Stimulated activated CD4-positive, alpha-beta T cell treated with anti-CD3 and anti-CD28 coated beads, Interleukin-1b, Interleukin-23, amount 100 ng/mL, for 1 hour (primary cell): ENCODE data around the gene CHAD.
"Not testable (repeated sequence)": the region's sequence is repeated elsewhere in the genome, so short reads cannot be mapped to it uniquely, and the experiment has no call there.

Source experiments
- DNase-seq, 2 donors: peaks; one replicate each; pipeline ENCODE4 v3.0.0-alpha.2; 2020; ENCODE audit warnings: low read depth in 2 of 2

The CHAD gene

DNA sequence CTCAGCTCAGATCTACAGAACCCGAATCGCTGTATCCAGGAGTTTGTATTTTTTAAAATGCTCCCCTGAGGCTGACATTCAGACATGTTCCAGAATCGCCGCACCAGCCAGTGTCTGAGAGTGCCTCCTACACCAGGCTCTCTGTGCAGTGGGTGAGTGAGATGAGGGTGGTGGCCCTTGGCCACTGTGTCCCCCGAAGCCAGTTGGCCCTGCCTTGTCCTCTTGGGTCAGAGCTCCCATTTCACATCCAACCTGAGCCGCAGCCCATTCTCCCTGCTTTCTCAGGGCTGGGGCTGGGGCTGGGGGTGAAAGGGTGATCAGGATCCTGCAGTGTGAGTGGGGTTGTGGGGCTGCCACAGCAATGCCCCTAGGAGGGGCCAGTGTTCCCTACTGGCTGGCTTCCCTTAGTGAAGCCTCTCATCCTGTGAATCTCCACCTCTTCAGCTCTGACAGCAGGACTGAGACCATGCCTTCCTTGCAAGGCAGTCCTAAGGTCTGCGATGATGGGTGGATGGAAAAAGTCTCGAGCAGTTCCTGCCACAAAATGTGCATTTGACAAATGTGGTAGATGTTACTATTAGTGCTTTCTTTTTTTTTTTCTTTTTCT is 26.6 kb upstream of the CHAD start:
- DNase-seq = no peak

DNA sequence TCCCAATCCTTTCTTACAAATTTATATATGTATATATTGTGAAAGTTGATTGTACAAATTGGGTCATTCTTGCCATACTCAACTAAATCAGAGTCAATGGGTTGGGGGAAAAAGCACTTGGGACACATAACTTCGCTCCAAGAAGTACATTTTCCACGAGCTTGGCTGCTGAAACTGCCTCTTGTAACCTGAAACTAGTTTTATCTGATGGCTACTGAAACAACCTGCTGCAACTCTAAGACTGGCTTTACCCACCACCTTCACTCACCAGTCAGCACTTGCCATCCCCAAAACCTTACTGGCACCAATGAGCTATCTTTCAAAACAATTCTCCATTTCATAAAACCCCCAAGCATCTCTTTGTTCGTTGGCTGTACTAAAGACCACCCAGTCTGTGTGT is 25.1 kb upstream of the CHAD start:
- DNase-seq = no peak

DNA sequence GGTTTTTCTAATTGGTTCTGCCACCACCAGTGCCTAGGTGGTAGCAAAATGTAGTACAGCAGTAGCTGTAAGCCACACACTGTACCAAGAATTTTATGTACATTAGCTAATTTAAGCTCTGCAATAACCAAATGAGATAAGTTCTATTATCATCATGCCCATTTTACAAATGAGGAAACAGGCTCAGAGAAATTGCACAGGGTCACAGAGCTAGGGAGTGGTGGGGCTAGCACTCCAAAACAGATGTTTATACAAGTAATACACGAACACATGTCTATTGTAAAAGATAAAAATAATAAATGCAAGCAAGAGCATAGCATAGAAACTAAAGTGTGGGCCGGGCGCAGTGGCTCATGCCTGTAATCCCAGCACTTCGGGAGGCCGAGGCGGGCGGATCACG is 23.5 kb upstream of the CHAD start:
- DNase-seq = no peak

DNA sequence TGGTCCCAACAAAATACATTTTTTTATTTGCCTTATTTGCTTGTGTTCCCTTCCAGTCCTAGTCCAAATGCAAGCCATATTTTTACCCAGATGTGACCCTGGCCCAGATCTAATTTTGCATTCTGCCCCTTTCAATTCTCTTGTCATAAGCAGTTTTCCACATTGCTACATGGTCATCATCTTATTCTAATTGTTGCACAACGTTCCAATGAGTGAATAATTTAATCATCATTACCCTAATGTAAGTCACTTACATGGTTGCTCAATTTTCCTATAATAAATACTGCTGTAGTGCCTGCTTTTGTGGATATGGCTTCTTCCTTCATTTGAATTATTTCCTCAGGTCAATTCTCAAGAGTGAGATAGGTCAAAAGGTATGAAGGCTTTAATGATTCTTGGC is 22.8 kb upstream of the CHAD start:
- DNase-seq = no peak

DNA sequence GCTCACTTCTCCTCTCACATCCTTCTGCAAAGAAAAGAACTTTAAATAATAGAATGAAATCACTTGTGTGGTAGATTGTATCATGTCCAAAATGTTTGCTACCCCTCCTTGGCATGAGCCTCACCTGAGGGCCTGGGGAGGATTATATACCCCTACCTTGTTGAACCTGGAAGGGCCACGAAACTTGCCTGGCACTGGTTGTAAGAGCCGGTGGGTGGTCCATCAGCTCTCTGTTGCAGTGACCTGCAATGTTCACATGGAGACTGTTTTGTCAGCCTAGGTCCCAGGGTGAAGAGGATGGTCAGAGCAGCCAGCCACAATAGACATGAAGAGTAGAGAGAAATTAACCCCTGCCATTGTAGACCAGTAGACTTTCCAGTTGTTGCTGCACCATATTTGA is 20.2 kb upstream of the CHAD start:
- no peak for DNase-seq

DNA sequence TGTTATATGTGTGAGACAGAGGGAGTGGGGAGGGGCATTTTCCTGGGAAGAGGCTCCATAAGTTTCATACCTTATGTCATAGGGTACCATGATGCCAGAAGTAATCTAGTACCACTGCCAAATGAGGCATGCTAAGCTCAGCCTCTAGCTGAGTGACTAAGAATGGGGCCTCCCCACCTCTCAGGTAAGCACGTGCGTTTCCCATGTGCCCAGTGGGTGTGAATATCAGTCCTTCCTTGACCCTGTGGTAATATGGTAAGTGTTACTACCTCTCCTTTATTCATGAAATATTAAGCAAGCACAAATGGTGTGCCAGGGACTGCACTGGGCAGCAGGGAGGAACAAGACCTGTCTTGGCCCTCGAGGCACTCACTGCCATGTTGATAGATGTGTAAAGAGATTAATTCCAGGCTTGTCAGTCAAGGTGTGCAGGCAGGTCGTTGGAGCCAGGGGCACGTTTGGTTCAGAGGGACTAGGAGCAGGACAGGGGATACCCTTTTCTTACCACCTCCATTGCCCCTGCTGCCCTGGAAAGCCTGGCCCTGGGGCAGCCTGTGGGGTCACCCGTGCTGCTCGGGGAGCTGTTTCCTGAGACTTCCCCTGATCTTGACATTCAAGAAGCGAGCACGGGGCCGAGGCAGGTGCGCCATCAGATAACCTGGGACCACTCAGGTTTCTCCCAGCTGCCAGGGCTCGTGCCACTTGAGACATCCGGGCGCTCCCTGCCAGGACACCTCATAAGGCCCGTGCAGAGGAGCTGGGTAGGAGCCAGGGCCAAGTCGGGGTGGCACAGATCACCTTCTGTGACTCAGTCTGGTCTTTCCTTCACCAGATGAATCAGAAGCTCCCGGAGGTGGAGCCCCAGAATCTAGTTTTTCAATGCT is 18.8 kb upstream of the CHAD start:
- DNase-seq = no peak

DNA sequence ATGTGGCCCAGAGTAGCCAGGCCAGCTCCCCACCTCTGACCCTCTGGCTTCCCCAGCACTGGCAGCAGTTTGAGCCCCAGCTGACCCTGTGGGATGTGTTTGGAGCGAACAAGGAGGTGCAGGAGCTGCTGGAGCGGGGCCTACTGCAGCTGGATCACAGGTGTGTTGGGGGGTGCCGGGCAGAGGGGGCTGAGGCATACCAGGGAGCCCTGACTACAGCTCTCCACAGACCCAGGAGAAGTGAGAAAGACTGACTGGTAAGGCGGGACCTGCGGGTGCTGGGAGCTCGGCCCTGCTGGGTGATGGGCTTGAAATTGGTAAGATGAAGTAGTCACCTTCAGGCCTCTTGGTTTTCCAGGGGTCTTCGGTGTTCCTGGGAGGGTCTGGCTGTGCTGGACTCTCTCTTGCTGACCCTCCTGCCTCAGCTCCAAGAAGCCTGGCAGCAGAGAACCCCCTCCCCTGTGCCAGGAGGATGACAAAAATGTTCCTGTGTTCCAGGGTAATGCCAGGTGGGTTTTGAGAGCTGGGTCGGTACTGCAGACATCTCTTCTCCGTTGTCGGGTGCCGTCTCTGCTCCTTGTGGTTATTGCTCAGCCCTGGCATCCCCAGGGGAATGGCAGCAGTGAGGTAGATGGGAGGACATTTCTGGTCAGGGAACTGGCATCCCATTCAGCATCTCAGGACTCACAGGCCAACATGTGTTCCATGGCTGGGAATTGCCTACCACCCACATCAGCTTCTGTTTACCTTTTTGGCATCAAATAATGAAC is 15.9 kb upstream of the CHAD start:
- DNase-seq = no peak

DNA sequence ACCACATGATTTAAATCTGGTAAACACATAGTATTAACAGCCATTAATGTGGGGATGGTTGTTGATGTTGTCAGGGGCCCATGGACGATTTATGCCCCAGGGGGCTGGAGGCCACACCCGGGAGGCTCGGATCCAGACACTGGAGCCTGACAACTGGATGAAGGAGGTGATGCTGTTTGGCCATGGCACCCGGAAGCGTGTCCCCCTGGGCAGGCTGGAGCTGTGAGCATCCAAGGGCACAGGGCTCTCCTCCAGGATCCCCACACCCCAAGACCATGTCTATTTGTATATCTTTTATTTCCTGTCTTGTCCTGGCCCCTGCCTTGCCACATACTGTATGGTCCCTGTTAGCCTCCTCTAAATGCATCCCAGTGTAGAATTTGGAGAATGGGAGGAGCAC is 14.6 kb upstream of the CHAD start:
- DNase-seq = no peak

DNA sequence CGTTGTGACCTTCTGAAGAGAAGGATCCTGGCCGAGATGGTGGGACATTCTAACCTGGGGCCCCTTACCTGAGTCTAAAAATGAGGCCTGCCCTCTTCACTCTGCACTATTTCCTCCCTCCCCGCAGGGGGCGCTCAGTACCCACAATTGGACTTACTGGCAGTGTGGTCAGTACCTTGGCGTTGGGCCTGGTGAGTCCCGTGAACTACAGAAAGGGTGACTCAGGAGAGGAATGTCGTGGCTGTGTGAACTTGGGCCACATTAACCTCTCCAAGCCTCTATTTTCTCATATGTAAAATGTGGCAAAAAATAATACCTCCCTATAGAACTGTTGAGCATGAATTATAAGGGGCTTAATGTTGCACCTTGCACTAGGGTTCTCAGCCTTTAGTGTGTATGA is 13.8 kb upstream of the CHAD start:
- peak; percentile 48 to 50 for DNase-seq

DNA sequence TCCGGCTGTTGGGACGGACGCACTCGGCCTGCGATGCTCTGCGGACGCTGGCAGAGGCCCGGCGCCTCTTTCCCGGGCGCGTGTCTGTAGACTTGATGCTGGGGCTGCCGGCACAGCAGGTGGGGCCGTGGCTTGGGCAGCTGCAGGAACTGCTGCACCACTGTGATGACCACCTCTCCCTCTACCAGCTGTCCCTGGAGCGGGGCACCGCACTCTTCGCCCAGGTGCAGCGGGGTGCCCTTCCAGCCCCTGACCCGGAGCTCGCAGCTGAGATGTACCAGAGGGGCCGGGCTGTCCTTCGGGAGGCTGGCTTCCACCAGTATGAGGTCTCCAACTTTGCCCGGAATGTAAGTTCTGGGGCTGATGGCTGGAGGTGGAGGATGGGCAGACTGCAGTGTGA is 13.4 kb upstream of the CHAD start:
- DNase-seq = no peak

DNA sequence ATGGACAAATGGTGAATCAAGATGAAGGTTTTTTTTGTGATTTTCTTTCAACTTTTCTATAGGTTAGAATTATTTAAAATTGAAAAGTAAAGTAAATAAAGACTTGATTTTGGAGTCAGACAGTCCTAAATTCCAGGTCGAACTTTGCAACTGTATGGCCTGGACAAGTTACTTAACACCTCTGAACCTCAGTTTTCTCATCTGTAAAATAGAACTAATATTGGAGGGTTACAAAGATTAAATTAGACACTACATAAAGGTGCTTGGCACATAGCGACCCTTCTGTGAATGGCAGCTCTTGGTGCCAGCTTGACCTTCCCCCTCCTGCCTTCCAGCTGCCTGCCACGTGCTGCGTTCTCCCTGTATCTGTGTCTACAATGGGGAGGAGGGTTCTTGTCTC is 13.0 kb upstream of the CHAD start:
- DNase-seq = no peak

DNA sequence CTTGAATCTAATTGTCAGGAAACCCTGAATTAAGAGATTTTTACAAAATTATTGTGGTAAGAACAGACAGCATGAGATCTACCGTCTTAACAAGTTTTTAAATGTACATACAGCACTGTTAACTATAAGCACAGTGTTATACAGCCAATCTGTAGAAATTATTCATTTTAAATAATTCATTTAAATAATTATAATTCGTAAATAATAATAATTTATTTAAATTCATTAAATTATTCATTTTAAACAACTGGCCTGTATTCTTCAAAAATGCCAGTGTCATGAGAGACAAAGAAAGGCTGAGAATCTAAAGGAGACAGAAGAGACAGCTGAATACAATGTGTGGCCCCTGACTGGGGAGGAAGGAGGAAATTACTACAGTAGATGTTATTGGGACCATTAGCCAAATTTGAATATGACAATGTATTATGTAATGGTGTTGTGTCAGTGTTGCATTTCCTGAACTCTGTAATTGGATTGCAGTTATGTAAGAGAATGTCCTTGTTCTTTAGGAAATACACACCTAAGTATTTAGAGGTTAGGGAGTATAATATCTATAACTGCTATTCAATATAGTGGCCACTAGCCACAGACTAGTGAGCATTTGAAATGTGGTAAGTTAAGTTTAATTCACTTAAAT is 12.3 kb upstream of the CHAD start:
- no peak for DNase-seq

DNA sequence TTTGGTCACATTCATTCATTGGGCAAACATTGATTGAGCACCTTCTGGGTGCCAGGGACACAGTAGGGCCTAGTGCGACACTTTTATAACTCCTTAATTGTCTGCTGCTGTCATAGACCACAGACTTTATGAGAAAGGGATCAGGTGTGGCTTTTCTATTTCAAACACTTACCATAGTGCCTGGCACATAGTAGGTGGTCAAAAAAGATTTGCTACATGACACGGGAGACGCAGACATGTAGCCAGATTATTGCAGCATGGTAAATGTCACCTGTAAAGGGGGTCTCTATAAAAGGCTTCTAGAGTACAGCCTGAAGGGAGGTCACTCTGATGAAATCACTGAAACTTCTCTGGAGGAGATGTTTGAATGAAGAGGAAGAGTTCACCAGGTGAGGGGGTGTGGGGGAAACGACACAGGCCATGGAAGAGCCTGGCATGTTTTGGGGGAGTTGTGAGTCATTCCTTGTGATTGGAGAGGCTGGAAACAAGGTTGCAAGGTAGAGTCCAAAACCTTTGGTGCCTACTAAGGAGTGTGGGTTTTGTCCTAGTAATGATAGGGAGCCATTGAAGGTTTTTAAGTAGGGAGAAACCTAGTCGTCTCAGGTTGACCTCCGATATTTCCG is 11.6 kb upstream of the CHAD start:
- DNase-seq = no peak

DNA sequence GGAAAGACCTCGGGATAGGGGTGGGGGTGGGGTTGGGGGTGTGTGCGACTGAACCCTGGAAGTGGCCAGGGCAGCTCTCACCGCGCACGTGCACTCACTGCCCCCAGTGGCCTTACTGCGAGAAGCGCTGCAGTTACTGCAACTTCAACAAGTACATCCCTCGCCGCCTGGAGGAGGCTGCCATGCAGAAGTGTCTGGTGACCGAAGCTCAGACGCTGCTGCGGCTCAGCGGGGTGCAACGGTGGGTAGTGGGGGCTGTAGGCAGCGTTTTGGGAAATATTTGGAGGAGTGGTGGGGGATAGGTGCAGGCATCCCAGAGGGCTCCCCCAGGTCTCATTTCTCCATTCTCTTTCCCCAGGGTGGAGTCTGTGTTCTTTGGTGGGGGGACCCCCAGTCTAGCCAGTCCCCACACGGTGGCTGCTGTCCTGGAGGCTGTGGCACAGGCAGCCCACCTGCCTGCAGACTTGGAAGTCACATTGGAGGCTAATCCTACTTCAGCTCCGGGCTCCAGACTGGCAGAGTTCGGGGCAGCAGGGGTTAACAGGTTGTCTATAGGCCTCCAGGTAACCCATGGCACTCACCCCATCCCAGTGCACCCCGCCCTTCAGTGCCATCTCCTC is 11.0 kb upstream of the CHAD start:
- peak; percentile 22 to 30 for DNase-seq

DNA sequence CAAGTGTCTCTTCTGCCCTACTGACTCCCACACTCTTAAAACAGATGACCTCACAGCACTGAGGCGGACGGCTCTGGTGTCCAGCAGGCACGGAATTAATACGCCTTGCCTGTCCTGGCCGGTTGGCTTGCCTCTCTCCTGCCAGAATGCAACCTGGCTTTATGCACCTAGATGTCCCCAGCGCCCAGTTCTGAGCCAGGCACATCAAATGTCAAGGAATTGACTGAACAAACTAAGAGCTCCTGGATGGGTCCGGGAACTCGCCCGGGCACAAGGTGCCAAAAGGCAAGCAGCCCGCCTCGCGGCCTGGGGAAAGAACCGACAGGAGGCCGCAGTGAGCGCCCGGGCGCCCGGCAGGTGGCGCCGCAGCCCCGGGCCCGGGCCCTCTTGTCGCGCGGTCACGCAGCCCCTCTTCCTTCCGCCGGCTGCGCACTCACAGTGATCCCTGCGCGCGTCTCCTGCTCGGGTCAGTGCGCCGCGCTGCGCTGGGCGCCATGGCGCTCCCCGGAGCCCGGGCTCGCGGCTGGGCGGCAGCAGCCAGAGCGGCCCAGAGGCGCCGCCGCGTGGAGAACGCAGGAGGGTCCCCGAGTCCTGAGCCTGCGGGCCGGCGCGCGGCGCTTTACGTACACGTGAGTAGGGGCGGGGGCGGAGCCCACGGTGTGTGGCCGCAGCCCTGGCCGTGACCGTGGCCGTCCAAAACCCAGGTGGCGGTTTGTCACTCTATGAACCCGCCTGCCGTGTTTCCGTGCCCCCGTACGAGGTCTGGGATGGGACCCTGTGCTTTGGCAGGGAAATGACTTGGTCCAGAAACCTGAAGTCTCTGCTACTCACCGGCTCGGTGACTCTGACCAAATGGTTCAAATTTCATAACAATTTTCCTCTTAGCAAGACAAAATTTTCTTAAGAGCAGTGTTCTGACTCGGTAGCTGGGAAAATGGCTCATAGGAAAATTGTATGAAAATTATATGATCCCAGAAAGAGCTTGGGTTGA is 10.0 kb upstream of the CHAD start, which contains the start of gene RSAD1:
Gene RSAD1 (plus strand): TSS at position 470 of the 991 bp plus-strand sequence. CDS start 25 bp downstream, at position 495.
- peak; percentile 67 to 73 for DNase-seq

DNA sequence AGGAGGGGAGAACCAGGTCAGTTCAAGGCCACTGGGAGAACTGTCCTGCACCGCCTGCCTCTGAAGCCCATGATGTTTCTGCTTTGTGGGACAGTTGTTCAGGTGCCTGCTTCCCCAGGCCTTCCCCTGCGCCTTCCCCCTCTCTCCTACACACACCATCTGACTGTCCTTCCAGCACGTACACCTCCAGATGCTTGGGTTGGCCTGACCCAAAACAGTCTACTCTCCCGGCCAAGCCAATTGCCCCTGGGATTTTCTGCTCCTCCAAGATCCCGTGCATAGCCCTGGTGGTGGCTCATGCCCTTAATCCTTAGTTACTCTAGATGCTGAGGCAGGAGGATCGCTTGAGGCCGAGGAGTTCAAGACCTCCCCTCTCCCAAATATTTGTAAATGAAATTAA is 9.3 kb upstream of the CHAD start:
- no peak for DNase-seq

DNA sequence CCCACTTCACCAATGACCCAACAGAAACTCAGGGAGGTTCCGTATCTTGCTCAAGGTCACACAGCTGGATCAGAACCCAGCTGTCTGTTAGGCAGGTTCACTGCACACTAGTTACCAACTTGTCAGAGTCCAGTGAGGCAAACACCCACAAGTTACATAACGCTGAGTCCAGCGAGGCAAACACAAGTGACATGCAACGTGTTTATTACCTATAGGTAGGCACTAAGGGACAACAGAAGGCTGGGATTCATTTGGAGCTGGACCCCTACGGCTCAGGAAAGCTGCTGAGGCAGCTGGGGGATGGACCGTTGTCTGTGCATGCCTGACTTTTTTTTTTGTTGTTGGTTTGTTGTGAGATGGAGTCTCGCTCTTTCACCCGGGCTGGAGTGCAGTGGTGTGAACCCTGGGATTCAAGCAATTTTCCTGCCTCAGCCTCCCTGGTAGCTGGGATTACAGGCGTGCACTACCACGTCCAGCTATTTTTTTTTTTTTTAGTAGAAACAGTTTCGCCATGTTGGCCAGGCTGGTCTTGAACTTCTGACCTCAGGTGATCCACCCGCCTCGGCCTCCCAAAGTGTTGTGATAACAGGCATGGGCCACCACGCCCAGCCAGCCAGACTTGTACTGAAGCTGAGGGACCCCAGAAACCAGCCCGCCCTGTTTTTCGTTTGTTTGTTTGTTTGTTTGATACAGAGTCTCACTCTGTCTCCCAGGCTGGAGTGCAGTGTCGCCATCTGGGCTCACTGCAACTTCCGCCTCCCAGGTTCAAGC is 8.1 kb upstream of the CHAD start:
- DNase-seq = no peak

DNA sequence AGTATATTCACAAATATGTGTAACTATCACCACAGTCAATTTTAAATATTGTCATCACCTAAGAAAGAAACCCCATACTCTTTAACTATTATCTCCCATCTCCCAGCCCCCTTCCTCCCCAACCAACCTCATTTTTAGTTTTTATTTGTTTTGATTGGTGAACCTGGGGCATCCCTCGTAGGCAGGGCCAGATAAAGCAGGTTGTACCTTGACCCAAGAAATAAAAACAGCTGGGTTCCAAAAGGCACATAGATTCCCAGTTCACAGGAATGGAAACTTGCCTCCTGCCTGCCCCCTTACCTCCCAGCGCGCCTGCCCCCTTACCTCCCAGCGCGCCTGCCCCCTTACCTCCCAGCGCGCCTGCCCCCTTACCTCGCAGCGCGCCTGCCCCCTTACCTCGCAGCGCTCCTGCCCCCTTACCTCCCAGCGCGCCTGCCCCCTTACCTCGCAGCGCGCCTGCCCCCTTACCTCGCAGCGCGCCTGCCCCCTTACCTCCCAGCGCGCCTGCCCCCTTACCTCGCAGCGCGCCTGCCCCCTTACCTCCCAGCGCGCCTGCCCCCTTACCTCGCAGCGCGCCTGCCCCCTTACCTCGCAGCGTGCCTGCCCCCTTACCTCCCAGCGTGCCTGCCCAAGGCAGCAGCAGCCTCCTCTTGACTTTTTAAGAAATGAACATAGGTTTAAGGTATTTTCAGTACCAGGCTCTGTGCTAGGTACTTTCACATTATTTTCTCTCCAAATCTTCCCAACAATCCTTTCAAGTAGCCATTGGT is 7.3 kb upstream of the CHAD start:
- DNase-seq = not testable (repeated sequence)
